NCI-H1694 (cell line): ENCODE results near the gene UMODL1.

Experiments used
- DNase-seq: peaks from one replicate; lab custom pipeline; 2025; lab: John Stamatoyannopoulos, UW

The UMODL1 gene

GRCh38 chr21:42071146-42071737 is at the start of gene UMODL1:
UMODL1 (plus strand) TSS chr21:42071317; CDS start chr21:42071317, 0 bp downstream.
- DNase-seq: peak; percentile 58

DNA sequence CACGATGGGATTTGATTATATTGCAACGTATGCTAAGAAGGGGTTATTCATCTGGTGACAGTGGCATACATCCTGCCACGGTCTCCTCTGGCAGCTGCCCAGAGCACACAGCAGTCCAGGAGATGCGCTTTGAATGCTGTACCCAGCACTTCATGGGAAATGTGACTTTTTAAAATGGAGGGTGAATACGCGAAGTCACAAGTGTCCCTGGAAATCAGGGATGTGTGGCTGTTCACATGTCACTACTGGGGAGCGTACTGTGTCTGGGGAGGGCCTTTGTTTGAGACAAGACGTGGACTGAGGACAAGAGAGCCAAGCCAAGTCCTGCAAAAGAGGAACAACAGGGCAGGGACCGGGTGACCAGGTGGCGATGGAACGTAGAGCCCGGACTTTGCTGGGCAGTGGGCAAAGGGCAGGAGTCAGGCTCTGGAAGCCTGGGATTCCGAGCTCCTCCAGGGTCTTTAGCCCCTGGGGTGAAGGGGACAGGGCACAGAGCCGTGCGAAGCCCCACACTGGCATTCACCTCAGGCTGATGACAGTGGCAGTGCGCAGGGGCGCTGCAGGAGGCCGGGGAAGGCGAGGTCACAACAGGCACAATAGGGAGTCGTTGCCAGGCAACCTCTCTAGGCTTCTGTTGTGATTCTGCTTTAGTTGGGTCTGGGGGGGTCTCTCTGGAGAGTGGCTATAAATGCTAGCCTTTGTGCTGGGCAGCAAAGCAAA is 49.6 kb upstream of the UMODL1 start:
- DNase-seq: no peak

GRCh38 chr21:42022091-42022430 is 49.1 kb upstream of the UMODL1 start:
- DNase-seq: no peak

- no peak for DNase-seq
Measured at GRCh38 chr21:42022906-42023305, 48.2 kb upstream of the UMODL1 start.

GRCh38 chr21:42025376-42026081 is 45.6 kb upstream of the UMODL1 start:
- DNase-seq: no peak

- no peak for DNase-seq
Measured at GRCh38 chr21:42026082-42026435, 45.1 kb upstream of the UMODL1 start.

DNA sequence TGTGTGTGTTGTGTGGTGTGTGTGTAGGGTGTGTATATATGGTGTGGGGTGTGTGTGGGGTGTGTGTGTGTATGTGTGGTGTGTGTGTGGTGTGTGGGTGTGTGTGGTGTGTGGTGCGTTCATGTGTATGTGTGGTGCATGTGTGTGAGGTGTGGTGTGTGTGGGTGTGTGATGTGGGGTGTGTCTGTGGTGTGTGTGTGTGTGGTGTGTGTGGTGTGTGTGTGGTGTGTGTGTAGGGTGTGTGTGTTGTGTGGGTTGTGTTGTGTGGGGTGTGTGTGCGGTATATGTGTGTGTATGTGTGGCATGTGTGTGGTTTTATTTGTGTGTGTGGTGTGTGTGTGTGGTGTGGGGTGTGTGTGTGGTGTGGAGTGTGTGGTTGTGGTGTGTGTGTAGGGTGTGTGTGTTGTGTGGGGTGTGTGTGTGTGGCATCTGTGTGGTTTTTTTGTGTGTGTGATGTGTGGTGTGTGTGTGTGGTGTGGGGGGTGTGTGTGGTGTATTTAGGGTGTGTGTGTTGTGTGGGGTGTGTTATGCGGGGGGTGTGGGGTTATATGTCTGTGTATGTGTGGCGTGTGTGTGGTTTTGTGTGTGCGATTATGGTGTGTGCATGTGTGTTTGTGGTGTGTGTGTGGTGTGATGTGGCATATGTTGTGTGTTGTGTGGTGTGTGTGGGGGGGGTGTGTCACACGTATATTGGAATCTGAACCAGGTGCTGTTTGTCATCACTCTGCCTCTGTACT is 43.9 kb upstream of the UMODL1 start:
- DNase-seq: no peak

- DNase-seq: peak; percentile 70
Measured at GRCh38 chr21:42027822-42028765, 43.0 kb upstream of the UMODL1 start.

GRCh38 chr21:42028766-42029425 is 42.2 kb upstream of the UMODL1 start:
- DNase-seq: no peak

DNA sequence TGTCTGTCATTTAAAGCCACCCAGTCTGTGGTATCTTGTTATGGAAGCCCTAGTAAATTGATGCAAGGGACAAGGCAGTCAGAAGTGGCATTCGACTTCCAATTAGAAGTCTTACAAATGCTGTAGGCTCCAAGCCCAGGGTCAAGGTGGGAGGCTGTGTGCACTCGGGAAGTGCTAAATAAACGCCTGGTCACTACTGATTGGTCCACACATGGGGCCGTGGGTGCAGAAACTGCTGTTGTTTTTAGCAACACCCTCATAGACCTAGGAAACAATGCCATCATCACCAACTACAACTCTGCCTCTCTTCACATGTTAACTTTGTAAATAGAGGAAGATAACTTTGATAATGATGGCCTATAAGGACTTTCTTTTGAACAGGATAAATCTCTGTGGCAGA is 40.8 kb upstream of the UMODL1 start:
- no peak for DNase-seq

GRCh38 chr21:42031241-42031640 is 39.9 kb upstream of the UMODL1 start:
- DNase-seq: no peak

DNA sequence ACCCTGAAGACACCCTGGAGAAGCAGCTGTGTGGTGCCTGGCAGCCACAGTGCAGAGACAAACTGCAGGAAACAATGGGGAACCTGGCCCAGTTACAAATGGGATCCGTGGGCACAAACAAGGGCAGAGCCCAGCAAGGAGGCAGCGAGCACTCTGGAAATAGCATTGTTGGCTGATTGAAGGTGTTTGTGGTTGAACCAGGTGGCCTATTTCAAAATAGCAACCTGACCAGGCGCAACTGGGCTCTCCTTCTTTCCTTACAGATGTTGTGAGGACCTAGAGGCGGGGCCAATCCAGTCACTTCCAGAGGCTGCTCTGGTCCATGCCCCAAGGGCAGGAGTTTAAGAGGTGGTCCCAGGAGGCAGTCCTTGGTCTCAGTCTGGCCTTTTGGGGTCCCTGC is 39.3 kb upstream of the UMODL1 start:
- no peak for DNase-seq

GRCh38 chr21:42032266-42032665 is 38.9 kb upstream of the UMODL1 start:
- no peak for DNase-seq

DNA sequence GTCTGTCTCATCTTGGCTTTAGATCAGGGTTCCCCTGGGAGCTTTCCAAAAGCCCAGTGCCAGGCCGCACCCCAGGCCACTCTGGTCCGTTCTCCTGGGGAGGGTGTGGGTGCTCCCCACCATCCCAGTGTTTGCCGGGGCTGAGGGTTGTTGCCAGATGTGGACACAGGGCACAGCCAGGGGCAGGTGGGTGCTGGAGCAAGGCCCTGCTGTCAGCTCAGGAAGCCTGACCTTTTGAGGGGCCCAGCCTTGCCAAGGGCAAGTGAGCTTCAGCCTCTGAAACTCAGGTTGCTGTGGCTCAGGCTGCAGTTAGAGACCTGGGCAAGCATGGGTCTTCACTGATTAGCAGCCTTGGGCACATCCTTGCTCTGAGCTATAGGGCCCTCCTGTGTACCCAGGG is 38.1 kb upstream of the UMODL1 start:
- no peak for DNase-seq

DNA sequence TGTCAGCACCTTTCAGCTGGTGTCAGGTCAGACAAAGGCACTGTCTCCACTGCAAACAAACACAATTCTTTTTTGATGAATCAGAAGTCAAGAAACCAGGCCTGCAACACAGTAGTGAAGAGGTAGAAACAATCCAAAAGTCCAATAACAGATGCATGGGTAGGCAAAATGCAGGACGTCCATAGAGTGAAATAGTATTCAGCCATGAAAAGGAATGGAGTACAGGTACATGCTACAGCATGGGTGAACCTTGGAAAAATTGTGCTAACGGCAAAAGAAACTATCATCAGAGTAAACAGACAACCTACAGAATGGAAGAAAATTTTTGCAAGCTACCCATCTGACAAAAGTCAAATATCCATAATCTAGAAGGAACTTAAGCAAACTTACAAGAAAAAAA is 34.8 kb upstream of the UMODL1 start:
- DNase-seq: no peak

DNA sequence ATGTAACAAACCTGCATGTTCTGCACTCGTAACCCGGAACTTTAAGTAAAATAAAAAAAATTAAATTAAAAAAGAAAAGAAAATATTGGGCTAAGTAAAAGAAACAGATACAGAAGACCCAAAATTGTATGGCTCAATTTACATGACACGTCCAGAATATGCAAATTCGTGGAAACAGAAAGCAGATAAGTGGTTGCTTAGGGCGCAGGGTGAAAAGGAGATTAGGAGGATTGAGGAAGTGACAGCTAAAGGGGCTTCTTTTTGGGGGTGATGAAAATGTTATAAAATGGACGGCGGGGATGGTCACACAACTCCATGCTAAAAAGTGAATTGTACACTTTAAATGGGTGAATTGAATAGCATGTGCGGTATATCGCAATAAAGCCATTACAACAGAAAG is 33.6 kb upstream of the UMODL1 start:
- no peak for DNase-seq

- DNase-seq: no peak
Measured at GRCh38 chr21:42037943-42038342, 33.2 kb upstream of the UMODL1 start.

GRCh38 chr21:42038393-42038792 is 32.7 kb upstream of the UMODL1 start:
- no peak for DNase-seq

- DNase-seq: peak; percentile 64
Measured at GRCh38 chr21:42038826-42039425, 32.2 kb upstream of the UMODL1 start.

DNA sequence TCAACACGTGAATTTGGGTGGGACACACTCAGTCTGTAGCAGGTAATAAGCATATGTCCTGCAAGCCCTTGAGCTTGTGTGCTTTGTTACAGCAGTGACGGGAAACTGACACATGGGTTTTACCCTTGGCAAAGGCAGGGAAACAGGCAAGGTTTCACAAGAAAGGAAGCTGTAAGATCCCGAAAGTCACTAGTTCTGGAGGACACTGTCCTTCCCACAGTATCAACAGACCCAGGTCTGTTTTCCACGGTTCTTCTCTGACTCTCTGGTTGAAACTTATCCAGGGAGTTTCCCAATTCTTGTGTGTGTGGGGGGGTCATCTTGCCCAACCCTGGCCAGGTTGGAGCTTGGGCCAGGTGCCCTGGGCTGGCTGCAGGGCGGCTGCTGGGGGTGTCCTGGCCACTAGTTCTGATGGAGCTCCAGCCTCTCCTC is 31.6 kb upstream of the UMODL1 start:
- DNase-seq: no peak

- DNase-seq: no peak
Measured at GRCh38 chr21:42039911-42040351, 31.2 kb upstream of the UMODL1 start.
